Dendritic cell treated with granulocyte-macrophage colony-stimulating factor and Interleukin-4, amounts not matched to agents 40 ng/mL and 50 ng/mL, for 4 days (primary cell): Measurements from ENCODE around the gene CRNN.

Source experiments
- H3K27ac Mint-ChIP-seq: one replicate; pipeline ENCODE4 v1.8.0; 2022; ENCODE audit warnings: mild to moderate bottlenecking, mixed read lengths
- H3K27me3 Mint-ChIP-seq: one replicate; pipeline ENCODE4 v1.8.0; 2022; ENCODE audit warnings: mild to moderate bottlenecking, mixed read lengths
- H3K36me3 Mint-ChIP-seq: one replicate; pipeline ENCODE4 v1.8.0; 2022; ENCODE audit warnings: low read depth, mixed read lengths
- H3K4me1 Mint-ChIP-seq: one replicate; pipeline ENCODE4 v1.8.0; 2022; ENCODE audit warnings: low read depth, mixed read lengths
- H3K4me3 Mint-ChIP-seq: one replicate; pipeline ENCODE4 v1.8.0; 2022; ENCODE audit warnings: mild to moderate bottlenecking, moderate library complexity, mixed read lengths
- H3K9me3 Mint-ChIP-seq: one replicate; pipeline ENCODE4 v1.8.0; 2022; ENCODE audit warnings: mixed read lengths
- intact Hi-C: fragments of 100-400 bp; cut with micrococcal nuclease; formaldehyde crosslinking; loops from one replicate; pipeline ENCODE4 v1.15.0; 2022

CRNN gene

DNA sequence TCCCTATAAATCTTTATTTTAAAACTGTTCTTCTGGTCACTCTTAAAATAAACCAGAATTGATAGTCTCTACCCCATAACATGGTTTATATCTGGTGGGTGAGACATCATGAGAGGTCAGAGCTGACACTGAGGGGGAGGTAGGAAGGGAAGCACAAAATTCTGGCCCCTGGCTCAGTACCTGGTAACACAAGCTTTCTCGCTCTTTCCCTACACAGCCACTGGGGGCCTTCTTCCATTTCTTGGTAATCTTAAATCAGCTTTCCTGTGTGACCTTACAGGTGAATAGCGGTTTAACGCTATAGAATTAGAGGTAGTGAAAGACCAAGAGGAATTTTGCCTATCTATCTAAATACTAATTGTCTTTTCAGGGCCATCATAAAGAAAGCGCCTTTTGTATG, 5.4 kb downstream of the CRNN start:
- Mint-ChIP-seq H3K4me1 (no peaks in the 10 kb centered on the region), H3K36me3 (no peaks in the 10 kb centered on the region), H3K27me3 (peaks cover 10% of the 10 kb centered on the region), H3K27ac (no peak overlapping the region), H3K4me3 (no peak overlapping the region), H3K9me3 (no peaks in the 10 kb centered on the region)
- intact Hi-C loops = no loop called here

DNA sequence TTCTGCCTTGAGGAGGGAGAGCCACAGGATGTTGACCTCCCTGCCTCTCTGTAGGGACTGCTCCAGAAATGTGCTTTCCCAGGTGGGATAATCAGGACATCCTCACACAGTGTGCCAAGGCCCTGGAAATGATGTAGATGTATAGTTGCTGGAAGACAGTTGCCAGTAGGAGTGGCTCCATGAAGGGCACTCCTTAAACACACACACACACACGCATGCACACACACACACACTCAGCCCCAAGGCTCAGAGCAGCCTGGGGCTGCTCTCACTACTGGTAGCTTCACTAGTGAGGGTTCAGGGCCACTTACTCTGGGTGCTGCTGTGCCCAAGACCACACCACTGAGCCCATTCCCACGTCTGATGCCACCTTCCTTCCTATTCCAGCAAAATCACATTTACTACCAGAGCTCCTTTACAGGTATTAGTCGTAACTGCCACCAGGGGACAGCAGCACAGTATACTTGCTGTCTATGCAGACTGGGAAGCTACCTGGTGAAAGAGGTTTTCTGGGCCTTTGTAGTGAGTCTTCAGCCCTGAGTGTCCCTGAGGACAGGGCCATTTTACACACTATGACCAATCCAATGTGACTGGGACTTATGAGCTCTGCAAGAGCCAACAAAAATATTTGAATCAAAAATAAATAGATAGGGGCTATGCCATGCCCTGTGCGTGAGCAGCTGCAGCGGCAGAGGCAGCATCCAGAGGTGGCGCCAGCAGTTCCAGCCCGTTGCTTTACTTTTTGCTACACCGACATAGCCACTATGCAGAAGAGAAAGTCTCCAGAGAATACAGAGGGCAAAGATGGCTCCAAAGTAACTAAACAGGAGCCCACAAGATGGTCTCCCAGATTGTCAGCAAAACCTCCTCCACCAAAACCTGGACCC, 15.0 kb downstream of the CRNN start:
- peaks cover 6% of the 10 kb centered on the region for H3K9me3 Mint-ChIP-seq
- H3K27me3 Mint-ChIP-seq = peaks cover 10% of the 10 kb centered on the region
- intact Hi-C loops = no loop called here
- H3K27ac Mint-ChIP-seq = no peak overlapping the region
- no peaks in the 10 kb centered on the region for H3K36me3 Mint-ChIP-seq
- H3K4me1 Mint-ChIP-seq = no peaks in the 10 kb centered on the region
- no peak overlapping the region for H3K4me3 Mint-ChIP-seq

DNA sequence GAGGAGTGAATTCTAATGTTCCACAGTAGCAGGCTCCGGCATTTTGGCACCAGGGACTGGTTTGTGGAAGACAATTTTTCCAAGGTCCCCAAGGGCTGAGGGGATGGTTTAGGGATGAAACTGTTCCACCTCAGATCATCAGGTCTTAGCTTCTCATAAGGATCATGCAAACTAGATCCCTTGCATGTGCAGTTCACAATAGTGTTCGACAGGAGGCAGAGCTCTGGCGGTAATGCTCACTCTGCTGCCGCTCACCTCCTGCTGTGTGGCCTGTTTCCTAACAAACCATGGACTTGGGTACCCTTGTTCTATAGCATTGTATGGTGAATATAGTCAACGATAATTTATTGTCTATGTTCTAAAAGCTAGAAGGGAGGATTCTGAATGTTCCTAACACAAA, 16.6 kb downstream of the CRNN start:
- Mint-ChIP-seq H3K9me3 (peaks cover 6% of the 10 kb centered on the region), H3K4me1 (no peaks in the 10 kb centered on the region), H3K36me3 (no peaks in the 10 kb centered on the region), H3K4me3 (no peak overlapping the region), H3K27ac (no peak overlapping the region), H3K27me3 (peaks cover 11% of the 10 kb centered on the region)
- intact Hi-C loops = no loop called here

DNA sequence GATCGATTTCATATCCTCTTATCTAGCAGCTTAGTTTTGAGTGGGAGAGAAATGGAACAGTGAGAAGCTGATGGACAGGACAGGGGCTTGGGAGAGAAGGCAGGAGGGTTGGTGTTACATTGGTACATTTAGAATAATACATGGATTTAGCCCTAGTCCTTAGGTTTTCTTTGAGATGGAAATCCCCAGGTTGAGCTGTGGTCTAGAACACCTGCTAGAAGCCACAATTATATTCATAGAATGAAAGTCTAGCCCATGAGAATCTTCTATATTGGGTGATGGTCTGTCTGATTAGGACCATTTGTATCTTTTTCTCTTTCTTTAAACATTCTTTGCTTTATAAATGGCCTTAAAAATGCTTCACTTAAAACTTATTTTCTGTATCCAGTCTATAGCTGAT, 19.9 kb downstream of the CRNN start:
- peaks cover 6% of the 10 kb centered on the region for H3K9me3 Mint-ChIP-seq
- H3K36me3 Mint-ChIP-seq = no peaks in the 10 kb centered on the region
- H3K4me3 Mint-ChIP-seq = no peak overlapping the region
- peaks cover 15% of the 10 kb centered on the region for H3K27me3 Mint-ChIP-seq
- intact Hi-C loops = no loop called here
- H3K27ac Mint-ChIP-seq = no peak overlapping the region
- H3K4me1 Mint-ChIP-seq = no peaks in the 10 kb centered on the region

DNA sequence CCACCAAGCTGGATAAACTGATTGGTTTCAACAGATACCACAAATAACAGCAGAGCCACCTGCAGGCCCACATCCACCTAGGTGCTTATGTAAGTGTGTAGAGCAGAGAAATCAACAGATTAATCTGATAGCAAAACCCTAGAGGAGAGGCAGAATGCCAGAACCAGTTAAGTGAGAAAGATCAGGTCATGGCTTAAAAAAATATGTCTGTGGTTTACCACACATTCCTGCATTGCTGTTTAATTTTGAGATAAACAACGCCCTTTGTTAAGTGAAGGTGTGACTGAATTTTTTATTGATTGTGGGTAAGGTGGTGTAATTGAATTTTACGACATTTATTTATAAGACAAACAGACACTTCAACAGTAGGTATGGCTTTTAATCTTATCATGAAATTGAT, 21.2 kb downstream of the CRNN start:
- intact Hi-C loops = no loop called here
- peaks cover 6% of the 10 kb centered on the region for H3K9me3 Mint-ChIP-seq
- H3K4me3 Mint-ChIP-seq = no peak overlapping the region
- H3K4me1 Mint-ChIP-seq = no peaks in the 10 kb centered on the region
- H3K27ac Mint-ChIP-seq = no peak overlapping the region
- H3K36me3 Mint-ChIP-seq = no peaks in the 10 kb centered on the region
- H3K27me3 Mint-ChIP-seq = peaks cover 14% of the 10 kb centered on the region

DNA sequence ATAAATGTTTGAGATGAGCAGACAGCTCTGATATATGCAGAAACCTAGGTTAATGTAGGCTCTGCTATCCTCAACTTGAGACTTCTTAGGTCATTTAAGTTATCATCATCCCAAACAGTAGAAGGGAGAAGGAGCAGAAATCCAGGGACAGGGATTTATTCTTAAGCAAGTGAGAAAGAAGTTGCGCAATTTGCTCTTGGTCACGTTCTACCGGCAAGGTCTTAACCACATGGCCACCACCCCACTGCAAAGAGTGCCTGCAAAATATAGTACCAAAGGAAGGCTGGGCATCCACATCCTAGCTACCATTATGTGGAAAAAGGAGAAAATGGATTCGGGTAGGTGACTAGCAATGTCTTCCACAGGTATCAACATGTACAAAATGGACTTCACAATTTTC, 25.2 kb downstream of the CRNN start:
- H3K9me3 Mint-ChIP-seq = no peaks in the 10 kb centered on the region
- no peaks in the 10 kb centered on the region for H3K36me3 Mint-ChIP-seq
- no peak overlapping the region for H3K27ac Mint-ChIP-seq
- H3K4me3 Mint-ChIP-seq = no peak overlapping the region
- peaks cover 14% of the 10 kb centered on the region for H3K27me3 Mint-ChIP-seq
- H3K4me1 Mint-ChIP-seq = no peaks in the 10 kb centered on the region
- intact Hi-C loops = no loop called here

DNA sequence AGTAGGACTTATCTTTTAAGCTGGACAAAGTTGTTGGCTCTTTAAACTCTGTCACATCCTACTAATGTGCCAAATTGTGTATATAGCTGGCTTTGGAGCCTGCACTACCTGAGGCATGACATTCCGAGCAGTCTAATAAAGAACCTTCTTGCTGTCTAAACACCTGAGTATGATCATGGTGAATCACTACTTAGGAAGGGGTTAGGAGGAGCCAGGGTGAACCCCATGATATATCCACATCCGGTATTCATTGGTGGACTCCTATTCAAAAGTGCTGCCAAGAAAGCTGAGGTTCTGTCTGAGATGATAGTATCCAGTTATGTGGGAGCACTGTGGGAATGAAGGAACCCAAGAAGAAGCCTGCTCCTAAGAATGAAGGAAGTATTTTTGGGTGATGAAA, 27.1 kb downstream of the CRNN start:
- H3K9me3 Mint-ChIP-seq = no peaks in the 10 kb centered on the region
- peaks cover 12% of the 10 kb centered on the region for H3K27me3 Mint-ChIP-seq
- H3K36me3 Mint-ChIP-seq = no peaks in the 10 kb centered on the region
- intact Hi-C loops = no loop called here
- H3K27ac Mint-ChIP-seq = no peak overlapping the region
- H3K4me3 Mint-ChIP-seq = no peak overlapping the region
- no peaks in the 10 kb centered on the region for H3K4me1 Mint-ChIP-seq

DNA sequence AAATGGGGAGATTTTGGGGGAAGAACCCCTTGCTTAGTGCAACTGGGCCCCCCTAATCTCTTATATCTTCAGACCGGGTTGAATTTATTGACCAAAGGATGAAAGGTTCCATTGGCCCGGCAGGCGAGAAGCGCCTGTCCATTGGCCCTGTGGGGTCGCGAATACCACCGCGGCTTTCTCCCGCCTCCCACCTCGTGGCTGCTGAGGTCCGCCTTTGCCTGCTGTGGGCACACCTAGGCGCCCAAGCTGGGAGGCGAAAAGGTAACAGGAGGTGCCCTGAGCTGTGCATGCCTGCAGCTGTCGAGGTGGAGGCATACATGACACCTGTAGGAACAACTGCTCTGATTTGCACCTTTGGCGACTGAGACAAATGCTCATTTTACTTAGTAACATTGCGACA, 33.1 kb downstream of the CRNN start:
- Mint-ChIP-seq H3K36me3 (no peaks in the 10 kb centered on the region), H3K27me3 (peaks cover 4% of the 10 kb centered on the region), H3K9me3 (no peaks in the 10 kb centered on the region), H3K4me3 (no peak overlapping the region), H3K4me1 (no peaks in the 10 kb centered on the region), H3K27ac (no peak overlapping the region)
- intact Hi-C loops = no loop called here

DNA sequence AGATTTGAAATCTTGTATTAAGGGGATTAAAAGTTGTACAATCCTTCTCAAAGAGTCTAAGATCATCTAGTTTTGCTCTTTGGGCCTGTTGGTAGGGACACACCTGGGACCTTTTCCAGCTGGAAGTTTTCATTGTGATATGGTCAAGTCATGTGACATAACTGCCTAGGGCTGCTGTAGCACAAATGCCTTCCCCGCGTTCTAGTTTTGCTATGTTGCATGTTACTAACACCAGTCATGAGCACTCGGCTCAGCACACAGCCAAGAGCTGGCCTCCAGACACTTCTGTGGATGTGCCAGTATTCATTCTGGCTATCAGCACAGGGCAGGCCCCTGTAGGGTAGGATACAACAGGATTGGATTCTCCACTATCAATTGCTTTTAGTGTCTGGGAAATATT, 39.6 kb downstream of the CRNN start:
- no peak overlapping the region for H3K4me3 Mint-ChIP-seq
- H3K9me3 Mint-ChIP-seq = peaks cover 5% of the 10 kb centered on the region
- peaks cover 8% of the 10 kb centered on the region for H3K27me3 Mint-ChIP-seq
- no peaks in the 10 kb centered on the region for H3K36me3 Mint-ChIP-seq
- no peaks in the 10 kb centered on the region for H3K4me1 Mint-ChIP-seq
- H3K27ac Mint-ChIP-seq = no peak overlapping the region
- intact Hi-C loops = no loop called here

DNA sequence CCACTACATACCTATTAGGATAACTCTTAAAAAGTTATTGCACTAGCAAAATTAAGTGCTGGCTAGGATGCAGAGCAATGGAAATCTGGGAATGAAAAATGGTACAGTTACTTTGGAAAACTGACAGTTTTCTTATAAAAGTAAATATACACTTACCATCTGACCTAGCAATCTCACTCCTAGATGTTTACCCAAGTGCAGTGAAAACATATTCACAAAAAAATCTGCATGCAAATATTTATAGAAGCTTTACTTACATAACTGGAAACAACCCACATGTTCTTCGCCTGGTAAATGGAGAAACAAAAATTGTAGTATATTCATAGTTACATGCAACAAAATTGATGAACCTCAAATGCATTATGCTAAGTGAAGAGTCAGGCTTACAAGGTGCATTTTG, 41.4 kb downstream of the CRNN start:
- Mint-ChIP-seq H3K27me3 (peaks cover 8% of the 10 kb centered on the region), H3K9me3 (peaks cover 21% of the 10 kb centered on the region), H3K27ac (no peak overlapping the region), H3K36me3 (no peaks in the 10 kb centered on the region), H3K4me1 (no peaks in the 10 kb centered on the region), H3K4me3 (no peak overlapping the region)
- intact Hi-C loops = no loop called here

DNA sequence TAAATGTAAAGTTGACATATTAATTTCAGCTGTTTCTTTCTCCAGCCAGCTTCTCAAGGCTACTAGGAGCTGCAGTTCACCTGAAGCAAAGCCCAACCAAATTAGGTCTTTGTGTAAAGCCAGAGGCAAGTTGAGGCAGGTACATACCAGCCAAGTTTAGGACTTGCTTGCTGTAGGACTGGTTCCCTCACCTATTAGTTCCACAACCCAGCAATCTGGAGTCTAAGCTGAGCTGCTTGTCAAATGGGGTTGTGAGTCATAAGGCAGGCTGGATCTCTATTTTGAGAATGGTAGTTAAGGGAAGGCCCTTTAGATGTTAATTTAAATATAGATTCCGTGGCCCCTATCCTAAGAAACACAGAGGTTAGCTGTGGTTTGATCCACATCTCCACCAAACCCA, 46.6 kb downstream of the CRNN start:
- H3K27me3 Mint-ChIP-seq = peaks cover 7% of the 10 kb centered on the region
- H3K9me3 Mint-ChIP-seq = peaks cover 21% of the 10 kb centered on the region
- no peaks in the 10 kb centered on the region for H3K36me3 Mint-ChIP-seq
- H3K4me3 Mint-ChIP-seq = no peak overlapping the region
- H3K4me1 Mint-ChIP-seq = no peaks in the 10 kb centered on the region
- intact Hi-C loops = no loop called here
- no peak overlapping the region for H3K27ac Mint-ChIP-seq

DNA sequence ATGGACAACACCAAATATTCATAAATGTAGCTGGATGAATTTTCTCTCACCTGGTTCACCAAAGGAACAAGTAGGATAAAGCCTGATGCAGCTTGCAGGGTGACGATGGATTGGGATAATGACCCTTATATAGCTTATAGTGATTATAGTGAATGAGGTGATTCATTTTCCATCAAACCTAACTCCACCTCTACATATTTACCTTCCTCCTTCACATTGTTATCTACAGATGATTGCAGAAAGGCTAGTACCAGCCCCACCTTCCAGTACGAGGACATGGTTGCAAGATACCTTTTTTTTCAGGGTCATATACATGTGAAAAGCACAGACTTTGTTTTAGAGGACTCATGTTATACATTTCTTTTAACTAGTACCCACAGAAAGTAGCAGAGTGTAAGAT, 54.2 kb downstream of the CRNN start, which contains the start of gene FLG2:
TSS of gene FLG2 (minus strand) at position 101 of the 400 bp plus-strand sequence. CDS start 1,122 bp downstream, outside the sequence.
- Mint-ChIP-seq H3K36me3 (no peaks in the 10 kb centered on the region), H3K4me1 (no peaks in the 10 kb centered on the region), H3K27me3 (peaks cover 6% of the 10 kb centered on the region), H3K9me3 (no peaks in the 10 kb centered on the region), H3K4me3 (no peak within 1 kb of the TSS), H3K27ac (no peak within 1 kb of the TSS)
- intact Hi-C loops = no loop called here
